AG10803 (cell line): Measurements from ENCODE around the gene SYT7.

Experiments used
- DNase-seq: peaks from one replicate; pipeline ENCODE4 v3.0.0; 2010; ENCODE audit warnings: low read depth
- H3K4me3 ChIP-seq: 2 replicates; pipeline ENCODE4 v1.5.1; 2011; ENCODE audit warnings: mild to moderate bottlenecking, low read length, control low read depth
- TF ChIP-seq, protein P1 (sequence below): conservative IDR thresholded peaks from 2 replicates; pipeline ENCODE4 v1.5.1; 2011; ENCODE audit warnings: mild to moderate bottlenecking, low read length, control low read depth, inconsistent platforms

Gene SYT7

DNA sequence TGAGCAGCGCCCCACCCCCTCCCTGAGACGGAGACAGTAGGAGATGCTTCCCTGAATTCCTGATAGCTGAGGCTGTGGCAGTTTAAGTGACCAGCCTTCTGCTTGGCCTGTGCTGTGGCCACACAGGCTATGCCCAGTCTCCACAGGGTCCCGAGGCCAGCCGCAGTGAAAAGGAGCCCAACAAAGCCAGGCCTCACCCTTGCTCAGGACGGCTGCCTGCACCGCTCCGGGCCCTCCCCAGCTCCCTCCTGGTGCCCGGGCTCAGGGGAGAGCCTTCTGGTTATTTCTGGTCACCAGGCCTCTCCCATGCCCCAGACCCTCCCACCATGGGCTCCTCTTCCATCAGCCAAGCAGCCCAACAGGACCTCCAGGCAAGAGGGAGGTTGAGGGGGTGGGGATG is 43.5 kb downstream of the SYT7 start:
- TF ChIP-seq, protein P1, sequence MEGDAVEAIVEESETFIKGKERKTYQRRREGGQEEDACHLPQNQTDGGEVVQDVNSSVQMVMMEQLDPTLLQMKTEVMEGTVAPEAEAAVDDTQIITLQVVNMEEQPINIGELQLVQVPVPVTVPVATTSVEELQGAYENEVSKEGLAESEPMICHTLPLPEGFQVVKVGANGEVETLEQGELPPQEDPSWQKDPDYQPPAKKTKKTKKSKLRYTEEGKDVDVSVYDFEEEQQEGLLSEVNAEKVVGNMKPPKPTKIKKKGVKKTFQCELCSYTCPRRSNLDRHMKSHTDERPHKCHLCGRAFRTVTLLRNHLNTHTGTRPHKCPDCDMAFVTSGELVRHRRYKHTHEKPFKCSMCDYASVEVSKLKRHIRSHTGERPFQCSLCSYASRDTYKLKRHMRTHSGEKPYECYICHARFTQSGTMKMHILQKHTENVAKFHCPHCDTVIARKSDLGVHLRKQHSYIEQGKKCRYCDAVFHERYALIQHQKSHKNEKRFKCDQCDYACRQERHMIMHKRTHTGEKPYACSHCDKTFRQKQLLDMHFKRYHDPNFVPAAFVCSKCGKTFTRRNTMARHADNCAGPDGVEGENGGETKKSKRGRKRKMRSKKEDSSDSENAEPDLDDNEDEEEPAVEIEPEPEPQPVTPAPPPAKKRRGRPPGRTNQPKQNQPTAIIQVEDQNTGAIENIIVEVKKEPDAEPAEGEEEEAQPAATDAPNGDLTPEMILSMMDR: no peak
- DNase-seq: no peak
- H3K4me3 ChIP-seq: no peak overlapping the region

DNA sequence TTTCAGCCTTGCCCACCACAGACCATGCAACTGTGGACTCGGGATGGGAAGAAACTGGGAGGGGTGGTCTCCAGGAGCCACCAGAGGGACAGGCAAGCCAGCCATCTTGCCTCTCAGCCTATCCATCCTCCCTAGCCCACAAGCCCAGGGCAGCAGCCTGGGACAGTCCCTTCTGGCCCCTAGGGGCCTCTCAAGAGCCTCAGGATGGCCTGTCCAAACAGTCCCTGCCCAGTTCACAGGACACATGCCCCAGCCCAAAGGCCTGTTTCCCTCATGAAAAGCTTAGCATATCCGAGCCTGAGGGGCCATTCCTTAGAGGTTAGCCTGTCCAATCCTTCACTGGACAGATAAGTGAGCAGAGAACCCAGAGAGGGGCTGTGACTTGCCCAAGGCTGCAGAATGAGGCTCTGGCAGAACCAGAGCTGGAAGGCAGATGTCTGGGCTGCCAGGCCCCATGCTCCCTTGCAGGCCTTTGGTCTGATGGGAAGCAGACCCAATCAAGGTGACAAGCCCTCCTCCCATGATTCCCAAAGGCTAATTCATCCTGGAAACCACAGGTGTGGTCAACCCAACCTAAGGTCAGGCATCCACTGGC is 44.1 kb downstream of the SYT7 start:
- no peak for DNase-seq
- no peak overlapping the region for H3K4me3 ChIP-seq
- TF ChIP-seq, protein P1: no peak

DNA sequence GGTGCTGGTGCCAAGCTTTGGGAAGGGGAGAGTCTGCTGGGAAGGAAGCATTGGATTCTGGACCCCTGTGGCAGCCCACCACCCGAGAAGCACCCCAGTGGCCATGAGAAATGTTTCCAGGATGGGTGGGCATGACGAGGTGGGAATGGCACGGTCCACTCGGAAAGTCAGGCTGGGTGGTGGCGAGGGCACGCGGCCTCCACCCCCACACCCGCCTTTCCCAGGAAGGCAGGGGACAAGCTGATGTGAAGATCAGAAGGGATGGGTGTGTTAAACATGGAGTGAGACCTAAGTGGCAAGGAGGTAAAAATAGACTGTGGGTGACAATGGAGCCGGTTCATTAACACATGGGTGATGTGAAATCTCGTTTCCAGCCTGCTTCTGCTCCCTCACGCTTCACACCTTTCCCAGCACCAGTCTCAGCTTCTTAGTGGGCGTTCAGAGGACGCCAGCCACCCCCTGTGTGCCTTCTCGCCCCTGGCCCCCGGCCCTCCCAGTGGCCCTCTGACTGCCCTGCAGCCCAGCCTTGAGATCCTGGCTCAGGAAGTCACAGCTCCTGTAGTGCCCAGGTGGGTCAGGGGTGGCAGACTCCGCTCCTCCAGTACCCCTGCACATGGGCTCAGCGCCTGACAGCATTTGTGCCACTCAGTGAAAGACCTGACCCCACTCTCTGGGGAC is 44.7 kb downstream of the SYT7 start:
- TF ChIP-seq, protein P1: no peak
- no peak overlapping the region for H3K4me3 ChIP-seq
- DNase-seq: no peak

DNA sequence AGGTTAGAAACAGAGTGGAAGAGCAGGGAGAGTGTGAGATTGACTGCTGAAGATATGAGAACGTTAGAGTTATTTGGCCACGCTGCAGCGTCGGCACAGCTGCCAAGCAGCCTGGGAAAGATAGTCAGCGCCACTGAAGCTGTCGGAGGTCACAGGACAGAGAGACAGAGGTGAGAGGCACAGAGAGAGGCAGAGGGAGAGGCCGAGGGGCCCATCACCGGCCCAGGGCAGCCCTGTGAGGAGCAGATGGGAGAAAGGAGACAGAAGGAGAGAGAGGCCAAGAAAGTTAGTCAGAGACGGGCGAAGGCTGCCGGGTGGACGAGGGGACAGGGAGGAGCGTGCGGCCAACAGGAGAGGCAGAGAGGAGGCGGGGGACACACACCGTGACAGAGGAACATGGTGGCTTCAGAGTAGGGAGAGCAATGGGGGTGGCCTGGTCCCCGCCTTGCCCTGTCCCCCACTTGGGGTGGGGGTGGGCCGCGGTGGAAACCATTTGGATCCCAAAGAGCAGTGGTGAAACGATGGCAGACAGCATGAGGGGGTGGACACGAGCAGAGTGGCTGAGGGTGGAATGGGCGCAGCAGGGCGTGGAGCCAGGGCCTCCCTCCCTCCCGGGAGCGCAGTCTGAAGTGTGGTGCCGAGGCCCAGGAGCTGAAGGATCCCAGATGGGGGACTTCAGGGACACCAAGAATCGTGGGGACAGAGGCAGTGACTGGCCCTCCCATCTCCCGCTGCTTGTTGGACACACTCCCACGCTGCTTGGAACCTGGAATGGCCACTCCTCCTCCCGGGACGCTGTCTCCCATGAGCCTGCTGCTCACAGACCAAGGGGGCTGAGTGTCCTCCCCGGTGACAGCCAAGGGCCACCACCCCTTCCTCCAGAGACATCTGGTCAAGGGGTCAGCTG is 45.7 kb downstream of the SYT7 start:
- DNase-seq: no peak
- no peak overlapping the region for H3K4me3 ChIP-seq
- TF ChIP-seq, protein P1: no peak

DNA sequence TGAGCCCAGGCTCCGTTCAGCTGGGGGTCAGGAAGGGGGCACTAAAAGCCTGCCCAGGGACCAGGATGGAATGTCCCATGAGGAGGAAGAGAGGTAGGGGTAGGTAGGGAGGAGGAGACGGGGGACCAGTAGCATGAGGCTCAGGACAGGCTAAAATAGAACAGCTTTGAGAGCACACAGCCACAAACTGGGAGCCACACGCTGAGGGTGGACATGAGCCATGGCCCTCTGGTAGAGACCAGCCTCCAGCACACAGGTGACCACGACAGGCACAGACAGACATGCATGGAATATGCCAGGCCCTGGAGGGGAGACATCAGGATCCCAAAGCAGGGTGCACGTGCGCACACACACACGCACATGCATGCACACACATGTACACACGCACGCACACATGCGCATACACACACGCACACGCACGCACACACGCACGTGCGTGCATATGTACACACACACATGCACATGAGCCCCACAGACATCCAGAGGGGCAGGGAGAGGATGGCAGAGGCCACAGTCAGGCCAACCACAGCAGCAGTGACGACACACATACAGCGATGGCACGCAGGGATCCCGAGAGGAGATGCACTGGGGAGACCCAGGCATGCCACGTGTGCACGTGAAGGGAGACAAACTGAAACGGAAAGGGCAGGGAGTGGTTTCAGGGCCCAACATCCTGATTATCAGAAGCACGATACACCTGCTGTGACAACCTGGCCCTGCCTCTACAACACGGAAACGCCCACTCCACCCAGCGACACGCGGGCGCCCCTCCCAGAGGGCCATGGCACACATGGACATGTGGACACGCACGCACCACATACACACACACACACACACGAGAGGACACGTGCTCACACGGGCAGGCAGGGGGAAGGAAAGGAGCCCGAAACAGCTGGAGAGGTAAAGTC is 46.6 kb downstream of the SYT7 start:
- TF ChIP-seq, protein P1: no peak
- DNase-seq: no peak
- no peak overlapping the region for H3K4me3 ChIP-seq

DNA sequence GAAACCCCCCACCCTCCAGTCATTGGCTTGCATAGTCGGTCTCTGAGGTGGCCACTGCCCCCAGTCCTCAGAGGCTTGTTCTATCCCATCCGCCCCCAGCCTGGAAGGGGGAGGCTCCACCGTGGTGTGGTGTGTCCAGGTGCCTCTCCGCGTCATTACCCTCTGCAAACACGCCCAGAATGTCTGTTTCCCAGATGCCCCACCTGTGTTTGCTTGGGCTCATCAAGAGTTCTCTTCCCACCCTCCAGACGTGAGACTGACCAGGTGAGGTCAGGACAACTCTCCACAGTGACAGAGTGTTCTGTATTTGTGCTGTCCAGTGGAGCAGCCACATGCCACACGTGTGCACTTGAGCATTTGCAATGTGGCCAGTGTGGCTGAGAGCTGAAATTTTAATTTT is 47.5 kb downstream of the SYT7 start:
- H3K4me3 ChIP-seq: no peak overlapping the region
- no peak for DNase-seq
- TF ChIP-seq, protein P1: no peak
